Measurements from ENCODE around the gene BBLN.

Gene BBLN

GRCh38 chr9:128192601-128193371 lies 32.7 kb downstream of the BBLN start:
- no peak for DNase-seq

GRCh38 chr9:128193469-128194096 lies 33.5 kb downstream of the BBLN start:
- DNase-seq, result no peak

GRCh38 chr9:128201441-128202369 lies 41.6 kb downstream of the BBLN start:
- DNase-seq, result no peak

- no peak for DNase-seq
Observed at GRCh38 chr9:128202648-128203023, 42.6 kb downstream of the BBLN start.

- DNase-seq, result no peak
Observed at GRCh38 chr9:128203024-128203706, 43.1 kb downstream of the BBLN start, which contains the start of gene DNM1. TSS of gene DNM1 (plus strand) at chr9:128203379. CDS start at chr9:128203471, 92 bp downstream.

GRCh38 chr9:128203707-128204551 lies 43.9 kb downstream of the BBLN start:
- no peak for DNase-seq

GRCh38 chr9:128204858-128205257 lies 44.8 kb downstream of the BBLN start:
- DNase-seq, result no peak

GRCh38 chr9:128205296-128205944 lies 45.4 kb downstream of the BBLN start:
- DNase-seq, result no peak

- DNase-seq, result no peak
Observed at GRCh38 chr9:128206484-128206883, 46.4 kb downstream of the BBLN start.

- no peak for DNase-seq
Observed at GRCh38 chr9:128206916-128207910, 47.1 kb downstream of the BBLN start.

GRCh38 chr9:128208386-128208785 lies 48.3 kb downstream of the BBLN start:
- DNase-seq, result no peak

- DNase-seq, result no peak
Observed at GRCh38 chr9:128208946-128209669, 49.0 kb downstream of the BBLN start.

- DNase-seq, result no peak
Observed at GRCh38 chr9:128211186-128211980, 51.3 kb downstream of the BBLN start.

- no peak for DNase-seq
Observed at GRCh38 chr9:128211981-128212281, 51.9 kb downstream of the BBLN start.
